Measurements from ENCODE around the gene EVI2B. TPM values are rescaled to one million over a fixed set of nuclear protein-coding genes. Genes with fewer than 3 reads are reported as not detected.

EVI2B gene
- total RNA-seq, 2 experiments from 2014 or later, result 99.1 to 102 TPM

DNA sequence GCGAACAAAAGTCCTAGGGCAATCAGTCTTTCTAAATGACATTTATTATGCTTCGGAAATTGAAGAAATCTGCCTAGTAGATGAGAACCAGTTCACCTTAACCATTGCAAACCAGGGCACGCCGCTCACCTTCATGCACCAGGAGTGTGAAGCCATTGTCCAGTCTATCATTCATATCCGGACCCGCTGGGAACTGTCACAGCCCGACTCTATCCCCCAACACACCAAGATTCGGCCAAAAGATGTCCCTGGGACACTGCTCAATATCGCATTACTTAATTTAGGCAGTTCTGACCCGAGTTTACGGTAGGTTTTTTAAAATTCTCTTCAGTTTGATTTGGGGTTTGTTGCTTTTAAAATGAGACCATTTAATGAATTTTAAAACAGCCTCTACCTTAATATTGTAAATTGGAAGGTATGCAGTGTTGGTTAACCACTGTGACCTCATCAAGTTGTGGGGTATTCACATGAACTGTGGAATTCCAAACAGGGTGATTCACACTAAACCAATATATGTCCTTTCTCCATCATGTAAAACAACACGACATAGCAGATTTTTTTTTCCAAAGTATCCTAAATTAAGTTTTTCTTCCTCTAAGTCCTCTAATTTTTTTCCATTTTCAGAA is 13.8 kb upstream of the EVI2B start:
- H3K27me3 ChIP-seq (ENCODE audit: control insufficient read depth in 1 of 2, insufficient read depth in 2 of 2, low read length in 2 of 2), result no peaks in the 10 kb centered on the region
- H3K4me3 ChIP-seq (ENCODE audit: low read length), result no peak overlapping the region
- Mint-ChIP-seq H3K4me3 (no peak overlapping the region), H3K9me3 (no peaks in the 10 kb centered on the region), H3K36me3 (ENCODE audit: low read depth) (peaks cover 27% of the 10 kb centered on the region), H3K27ac (no peak overlapping the region), H3K27me3 (no peaks in the 10 kb centered on the region), H3K4me1 (ENCODE audit: low read depth) (peaks cover 10% of the 10 kb centered on the region)
- no peak overlapping the region for H3K27ac ChIP-seq (ENCODE audit: low read depth in 1 of 2, low read length in 2 of 2)
- H3K9me3 ChIP-seq (ENCODE audit: control insufficient read depth in 1 of 2, insufficient read depth in 1 of 2, low read length in 2 of 2), result no peaks in the 10 kb centered on the region
- H3K36me3 ChIP-seq (ENCODE audit: insufficient read depth, low read length), result peaks cover 26% of the 10 kb centered on the region
- CTCF ChIA-PET, result no interaction called here
- ATAC-seq (ENCODE audit: poor library complexity), result no peak
- no peak for DNase-seq
- TF ChIP-seq CTCF (IDR thresholded peaks at IDR 0.05), result no peak
- POLR2A ChIA-PET, result interaction anchor here (1.4 kb wide), 1 partner anchor 10 kb away, joined by 3 read pairs; no protein-coding TSS in a partner anchor
- no peaks in the 10 kb centered on the region for H3K4me1 ChIP-seq (ENCODE audit: insufficient read depth, low read length)
- intact Hi-C loops (cut with DNase I, micrococcal nuclease), result loop anchor here in 1 of 2 experiments (5.0 to 10.0 kb wide), 2 partner anchors 35 to 63 kb away; no protein-coding TSS in a partner anchor

DNA sequence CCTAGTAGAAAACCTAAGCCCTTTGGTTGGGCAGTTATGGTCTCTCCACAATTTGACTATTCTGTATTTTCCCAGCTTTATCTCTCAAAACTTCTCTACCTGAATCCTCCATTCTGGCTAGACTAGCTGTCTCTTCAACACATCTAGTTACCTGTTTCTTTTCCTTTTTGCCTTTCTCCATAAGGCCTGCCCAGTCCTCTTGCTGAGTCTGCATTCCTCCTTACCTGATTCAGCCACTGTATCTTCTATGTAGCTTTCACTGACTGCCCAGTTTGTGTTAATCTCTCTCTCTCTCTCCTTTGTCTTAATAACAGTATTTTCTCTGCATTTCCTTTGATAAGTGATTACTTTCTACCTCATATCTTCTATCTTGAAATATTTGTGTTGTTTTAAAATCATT is 9.7 kb upstream of the EVI2B start:
- peaks cover 18% of the 10 kb centered on the region for H3K36me3 ChIP-seq (ENCODE audit: insufficient read depth, low read length)
- ATAC-seq (ENCODE audit: poor library complexity) (no peak), DNase-seq (no peak)
- peak overlapping the region; percentile 93 for H3K27ac Mint-ChIP-seq
- H3K9me3 ChIP-seq (ENCODE audit: control insufficient read depth in 1 of 2, insufficient read depth in 1 of 2, low read length in 2 of 2), result no peaks in the 10 kb centered on the region
- H3K4me1 ChIP-seq (ENCODE audit: insufficient read depth, low read length), result peaks cover 7% of the 10 kb centered on the region
- POLR2A ChIA-PET, result interaction anchor here (9.3 kb wide), 1 partner anchor 14 kb away, joined by 157 read pairs; the partner anchor contains the start of gene EVI2B
- CTCF ChIA-PET, result no interaction called here
- intact Hi-C loops (cut with DNase I, micrococcal nuclease), result loop anchor here in 1 of 2 experiments (10.0 kb wide), 1 partner anchor 59 kb away; no protein-coding TSS in a partner anchor
- peak overlapping the region; percentile 35 for H3K4me3 Mint-ChIP-seq
- no peaks in the 10 kb centered on the region for H3K27me3 Mint-ChIP-seq
- H3K9me3 Mint-ChIP-seq, result no peaks in the 10 kb centered on the region
- peaks cover 26% of the 10 kb centered on the region for H3K4me1 Mint-ChIP-seq (ENCODE audit: low read depth)
- no peak overlapping the region for H3K4me3 ChIP-seq (ENCODE audit: low read length)
- no peaks in the 10 kb centered on the region for H3K27me3 ChIP-seq (ENCODE audit: control insufficient read depth in 1 of 2, insufficient read depth in 2 of 2, low read length in 2 of 2)
- no peak overlapping the region for H3K27ac ChIP-seq (ENCODE audit: low read depth in 1 of 2, low read length in 2 of 2)
- no peak for TF ChIP-seq CTCF (IDR thresholded peaks at IDR 0.05)
- H3K36me3 Mint-ChIP-seq (ENCODE audit: low read depth), result peaks cover 48% of the 10 kb centered on the region

GRCh38 chr17:31321966-31322365 is 8.1 kb upstream of the EVI2B start:
- Mint-ChIP-seq H3K36me3 (ENCODE audit: low read depth) (peaks cover 45% of the 10 kb centered on the region), H3K27ac (peak overlapping the region; percentile 93), H3K9me3 (no peaks in the 10 kb centered on the region), H3K27me3 (no peaks in the 10 kb centered on the region), H3K4me3 (peak overlapping the region; percentile 91), H3K4me1 (ENCODE audit: low read depth) (peaks cover 40% of the 10 kb centered on the region)
- Histone ChIP-seq H3K9me3 (ENCODE audit: control insufficient read depth in 1 of 2, insufficient read depth in 1 of 2, low read length in 2 of 2) (no peaks in the 10 kb centered on the region), H3K27me3 (ENCODE audit: control insufficient read depth in 1 of 2, insufficient read depth in 2 of 2, low read length in 2 of 2) (no peaks in the 10 kb centered on the region), H3K36me3 (ENCODE audit: insufficient read depth, low read length) (peaks cover 12% of the 10 kb centered on the region), H3K4me3 (ENCODE audit: low read length) (peak overlapping the region; percentile 82), H3K4me1 (ENCODE audit: insufficient read depth, low read length) (peaks cover 7% of the 10 kb centered on the region), H3K27ac (ENCODE audit: low read depth in 1 of 2, low read length in 2 of 2) (peak overlapping the region; percentile 83 to 87)
- ChIA-PET POLR2A (interaction anchor here (0.8 to 9.3 kb wide), 4 partner anchors 12 to 58 kb away, joined by 3 to 157 read pairs (median 4); partner anchors contain the start of gene EVI2B), CTCF (interaction anchor here (0.9 to 1.0 kb wide), 2 partner anchors 10 to 51 kb away, joined by 3 to 6 read pairs; no protein-coding TSS in a partner anchor)
- peak; percentile 25 for ATAC-seq (ENCODE audit: poor library complexity)
- intact Hi-C loops (cut with DNase I, micrococcal nuclease), result loop anchor here (1.0 to 10.0 kb wide), 5 partner anchors 11 to 57 kb away; no protein-coding TSS in a partner anchor
- peak in 5 of 14 experiments; percentile 15 to 72 (median 66) for DNase-seq
- no peak for TF ChIP-seq CTCF (IDR thresholded peaks at IDR 0.05)
